WTC11 (cell line): Measurements from ENCODE around the gene MUC12.

Source experiments
- AFF4 ChIP-seq: sonication (generic); formaldehyde crosslinking; IDR thresholded peaks from 2 replicates; pipeline ENCODE4 v1.8.1; 2023; ENCODE audit warnings: mild to moderate bottlenecking, missing genetic modification reagents, borderline replicate concordance
- AR ChIP-seq: fragments of 250-450 bp; sonication (Bioruptor Pico); IDR thresholded peaks from 2 replicates; pipeline ENCODE4 v1.9.0; 2021; ENCODE audit warnings: mild to moderate bottlenecking
- ATF6 ChIP-seq: sonication (generic); formaldehyde crosslinking; IDR thresholded peaks from 2 replicates; pipeline ENCODE4 v1.8.1; 2023; ENCODE audit warnings: mild to moderate bottlenecking, missing genetic modification reagents
- CREM ChIP-seq: sonication (generic); formaldehyde crosslinking; IDR thresholded peaks from 2 replicates; pipeline ENCODE4 v1.8.1; 2022; ENCODE audit warnings: mild to moderate bottlenecking, missing genetic modification reagents, moderate library complexity
- CTCF ChIP-seq: fragments of 200-600 bp; IDR thresholded peaks from 2 replicates; pipeline ENCODE4 v1.8.0; 2022; ENCODE audit warnings: antibody characterized with exemption
- E2F4 ChIP-seq: sonication (generic); formaldehyde crosslinking; IDR thresholded peaks from 2 replicates; pipeline ENCODE4 v1.8.1; 2022; ENCODE audit warnings: low read depth, mild to moderate bottlenecking, moderate library complexity, missing genetic modification reagents, borderline replicate concordance
- IRF1 ChIP-seq: sonication (generic); formaldehyde crosslinking; IDR thresholded peaks from 2 replicates; pipeline ENCODE4 v1.8.0; 2023; ENCODE audit warnings: missing genetic modification reagents
- NFYB ChIP-seq: sonication (generic); formaldehyde crosslinking; conservative IDR thresholded peaks from 2 replicates; pipeline ENCODE4 v1.8.0; 2022; ENCODE audit warnings: low read depth, missing genetic modification reagents
- TCF7 ChIP-seq: sonication (generic); formaldehyde crosslinking; IDR thresholded peaks from 2 replicates; pipeline ENCODE4 v1.8.0; 2022; ENCODE audit warnings: mild to moderate bottlenecking, low read depth, missing genetic modification reagents, moderate library complexity
- ZBTB21 ChIP-seq: sonication (generic); formaldehyde crosslinking; IDR thresholded peaks from 2 replicates; pipeline ENCODE4 v1.8.1; 2023; ENCODE audit warnings: mild to moderate bottlenecking, missing genetic modification reagents, borderline replicate concordance
- ZMAT4 ChIP-seq: fragments of 250-450 bp; sonication (Bioruptor Pico); IDR thresholded peaks from 2 replicates; pipeline ENCODE4 v1.9.0; 2021; ENCODE audit warnings: mild to moderate bottlenecking
- ZNF281 ChIP-seq: sonication (generic); formaldehyde crosslinking; IDR thresholded peaks from 2 replicates; pipeline ENCODE4 v1.8.0; 2023; ENCODE audit warnings: mild to moderate bottlenecking, missing genetic modification reagents
- ZNF512 ChIP-seq: sonication (generic); formaldehyde crosslinking; IDR thresholded peaks from 2 replicates; pipeline ENCODE4 v1.8.1; 2022; ENCODE audit warnings: missing genetic modification reagents, borderline replicate concordance

- TF ChIP-seq ZNF512 (CRISPR knock-in tag) (no peak), CTCF (no peak), TCF7 (CRISPR knock-in tag) (no peak), AFF4 (CRISPR knock-in tag) (no peak), ATF6 (no peak), IRF1 (CRISPR knock-in tag) (no peak), ZNF281 (CRISPR knock-in tag) (no peak), CREM (CRISPR knock-in tag) (no peak), E2F4 (no peak), AR (CRISPR knock-in tag) (no peak), NFYB (no peak), ZMAT4 (no peak), ZBTB21 (CRISPR knock-in tag) (no peak)
Observed at GRCh38 chr7:100971111-100972001, 2.0 kb downstream of the MUC12 start.
